LNCAP (cell line): ENCODE results near the gene TMEM60.

Experiments used
- CTCF ChIP-seq: fragments of 450-650 bp; IDR thresholded peaks from 2 replicates; pipeline ENCODE4 v1.5.1; 2017; ENCODE audit warnings: mild to moderate bottlenecking

Gene TMEM60

GRCh38 chr7:77833136-77833535 is 34.9 kb upstream of the TMEM60 start:
- no peak for TF ChIP-seq CTCF

GRCh38 chr7:77831953-77832352 is 33.7 kb upstream of the TMEM60 start:
- no peak for TF ChIP-seq CTCF

GRCh38 chr7:77831481-77831880 is 33.2 kb upstream of the TMEM60 start:
- no peak for TF ChIP-seq CTCF

DNA sequence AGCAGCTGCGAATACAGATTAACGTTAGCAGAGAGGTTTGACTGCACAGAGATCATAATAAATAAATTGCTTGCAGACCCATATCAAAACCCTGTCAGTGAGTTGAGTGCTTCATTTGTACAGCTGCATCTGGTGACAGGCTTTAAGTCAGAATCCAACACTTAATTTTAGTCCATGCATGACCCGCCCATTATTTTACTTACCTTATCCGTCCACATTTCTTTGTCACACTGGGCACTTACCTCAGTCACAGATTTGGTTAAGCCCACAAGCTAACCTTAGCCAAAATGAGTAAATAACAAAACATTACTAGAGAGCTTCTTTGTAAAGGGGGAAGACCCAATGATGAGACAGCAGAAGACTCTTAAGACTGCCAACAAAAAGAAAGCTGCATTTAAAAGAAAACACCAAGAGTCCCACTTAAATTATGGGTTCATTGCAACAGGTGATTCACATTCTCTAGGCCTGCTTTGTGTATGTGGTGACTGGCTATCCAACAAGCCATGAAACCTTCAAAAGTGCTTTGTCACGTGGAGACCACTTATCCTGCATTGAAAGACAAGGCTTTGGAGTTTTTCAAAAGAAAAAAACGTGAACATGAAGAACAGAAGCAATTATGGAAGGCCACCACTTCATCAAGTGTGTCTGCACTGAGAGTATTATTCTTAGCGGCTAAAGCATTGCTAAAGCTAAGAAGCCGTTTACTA is 32.6 kb upstream of the TMEM60 start:
- no peak for TF ChIP-seq CTCF

DNA sequence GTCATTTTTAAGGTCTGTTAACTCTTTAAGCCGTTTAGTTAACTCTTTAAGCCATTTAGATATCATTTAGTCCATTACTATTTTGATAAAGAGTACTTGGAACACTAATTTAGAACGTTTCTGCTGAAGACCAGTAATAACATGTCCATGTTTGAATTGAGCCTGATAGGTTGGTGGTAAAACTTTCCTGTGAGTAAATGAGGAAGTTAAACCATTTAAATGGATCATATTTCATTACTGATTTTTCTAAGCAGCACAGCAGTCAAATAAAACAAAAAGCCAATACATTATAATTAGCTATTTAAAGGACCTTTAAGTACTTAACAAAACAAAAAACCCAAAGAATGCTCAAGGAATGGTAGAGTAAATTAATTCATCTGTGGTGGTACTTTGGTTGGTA is 29.8 kb upstream of the TMEM60 start:
- TF ChIP-seq CTCF: no peak

DNA sequence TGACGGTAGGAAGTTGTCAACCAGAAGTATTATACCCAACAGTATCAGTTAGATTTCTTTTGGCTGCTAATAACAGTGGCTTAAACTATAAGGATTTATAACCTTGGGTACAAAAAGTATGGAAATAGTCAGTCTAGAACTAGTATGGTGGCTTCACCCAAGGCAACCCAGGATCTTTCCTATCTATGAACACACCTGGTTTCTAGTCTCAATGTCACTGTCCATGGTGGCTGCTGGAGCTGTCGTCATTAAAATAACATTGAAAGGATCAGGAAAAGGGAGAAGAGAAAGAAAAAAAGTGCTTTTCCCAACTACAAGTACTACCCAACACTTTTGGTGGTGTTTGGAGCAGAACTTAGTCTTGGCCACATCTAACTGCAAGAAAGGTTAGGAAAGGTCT is 28.1 kb upstream of the TMEM60 start:
- no peak for TF ChIP-seq CTCF

- no peak for TF ChIP-seq CTCF
Observed at GRCh38 chr7:77825131-77825530, 26.9 kb upstream of the TMEM60 start.

- no peak for TF ChIP-seq CTCF
Observed at GRCh38 chr7:77824636-77825035, 26.4 kb upstream of the TMEM60 start.
